Lower leg skin (tissue), 3 donors: ENCODE results near the gene FOXF1.

ENCODE experiments used
- POLR2A ChIP-seq, 2 donors: fragments of 450-650 bp; IDR thresholded peaks; one replicate each; pipeline ENCODE4 v1.6.1; 2016 to 2017; ENCODE audit warnings: antibody characterized with exemption in 2 of 2, mild to moderate bottlenecking in 1 of 2, moderate library complexity in 1 of 2
- TF ChIP-seq, protein P1 (sequence below), 3 donors: fragments of 450-650 bp; IDR thresholded peaks; one replicate each; pipeline ENCODE4 v1.5.1; 2016; ENCODE audit warnings: antibody characterized with exemption in 3 of 3, mild to moderate bottlenecking in 3 of 3, moderate library complexity in 2 of 3

DNA sequence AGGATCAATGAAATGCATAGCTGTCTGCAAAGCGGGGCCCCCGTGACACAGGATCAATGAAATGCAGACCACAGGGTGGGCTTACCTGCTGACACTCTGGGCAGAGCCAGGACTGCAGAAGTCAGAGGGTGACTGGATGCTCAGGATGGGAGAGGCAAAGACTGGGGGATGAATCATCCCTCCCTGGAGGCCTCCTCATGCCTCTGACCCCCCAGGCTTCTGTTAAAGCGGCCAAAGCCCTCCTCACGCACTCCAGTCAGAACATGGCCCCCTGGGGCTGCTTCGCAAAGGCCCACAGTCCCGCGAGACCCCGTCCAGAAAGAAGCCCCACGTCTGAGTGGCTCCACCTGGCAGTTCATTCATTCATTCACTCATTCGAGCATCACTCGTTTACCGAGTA, 38.4 kb upstream of the FOXF1 start:
- TF ChIP-seq, protein P1, sequence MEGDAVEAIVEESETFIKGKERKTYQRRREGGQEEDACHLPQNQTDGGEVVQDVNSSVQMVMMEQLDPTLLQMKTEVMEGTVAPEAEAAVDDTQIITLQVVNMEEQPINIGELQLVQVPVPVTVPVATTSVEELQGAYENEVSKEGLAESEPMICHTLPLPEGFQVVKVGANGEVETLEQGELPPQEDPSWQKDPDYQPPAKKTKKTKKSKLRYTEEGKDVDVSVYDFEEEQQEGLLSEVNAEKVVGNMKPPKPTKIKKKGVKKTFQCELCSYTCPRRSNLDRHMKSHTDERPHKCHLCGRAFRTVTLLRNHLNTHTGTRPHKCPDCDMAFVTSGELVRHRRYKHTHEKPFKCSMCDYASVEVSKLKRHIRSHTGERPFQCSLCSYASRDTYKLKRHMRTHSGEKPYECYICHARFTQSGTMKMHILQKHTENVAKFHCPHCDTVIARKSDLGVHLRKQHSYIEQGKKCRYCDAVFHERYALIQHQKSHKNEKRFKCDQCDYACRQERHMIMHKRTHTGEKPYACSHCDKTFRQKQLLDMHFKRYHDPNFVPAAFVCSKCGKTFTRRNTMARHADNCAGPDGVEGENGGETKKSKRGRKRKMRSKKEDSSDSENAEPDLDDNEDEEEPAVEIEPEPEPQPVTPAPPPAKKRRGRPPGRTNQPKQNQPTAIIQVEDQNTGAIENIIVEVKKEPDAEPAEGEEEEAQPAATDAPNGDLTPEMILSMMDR (IDR thresholded peaks at IDR 0.05), result no peak
- no peak for TF ChIP-seq POLR2A (IDR thresholded peaks at IDR 0.05)
